Nucleus accumbens (tissue), 56 donors: ENCODE measurements around the gene DNAH9.

Source experiments
- DNase-seq, 56 donors: peaks; one replicate each; lab custom pipeline; 2025; lab: John Stamatoyannopoulos, UW

Gene DNAH9

DNA sequence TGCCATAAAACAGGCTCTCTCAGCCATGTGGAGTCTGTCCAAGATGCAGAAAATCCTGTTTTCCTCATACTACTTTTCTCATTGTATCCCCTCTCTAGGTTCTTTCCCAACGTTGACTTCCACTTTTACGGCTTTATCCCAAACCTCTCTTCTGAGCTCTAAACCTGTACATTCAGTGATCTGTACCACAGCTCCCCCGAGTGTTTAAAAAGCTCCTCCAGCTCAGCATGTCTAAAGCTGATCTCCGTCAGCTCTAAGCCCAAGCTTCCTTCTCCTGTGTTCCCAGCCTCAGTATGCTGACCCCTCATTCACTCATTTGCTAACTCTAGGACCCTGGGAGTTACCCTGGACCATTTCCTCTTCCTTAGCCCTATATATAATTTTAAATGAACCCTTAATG, 144.6 kb downstream of the DNAH9 start:
- peak in 2 of 56 donors; percentile 3 to 24 for DNase-seq

DNA sequence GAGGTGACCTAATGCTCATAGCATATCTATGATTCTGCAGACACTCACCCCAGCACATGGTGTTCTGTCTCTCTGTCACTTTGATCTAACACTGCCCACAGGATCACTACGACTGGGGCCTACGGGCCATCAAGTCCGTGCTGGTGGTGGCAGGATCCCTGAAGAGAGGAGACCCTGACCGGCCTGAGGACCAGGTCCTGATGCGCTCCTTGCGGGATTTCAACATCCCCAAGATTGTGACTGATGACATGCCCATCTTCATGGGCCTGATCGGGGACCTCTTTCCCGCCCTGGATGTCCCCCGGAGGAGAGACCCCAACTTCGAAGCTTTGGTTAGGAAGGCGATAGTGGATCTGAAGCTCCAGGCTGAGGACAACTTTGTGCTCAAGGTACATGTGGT, 146.4 kb downstream of the DNAH9 start:
- no peak for DNase-seq

DNA sequence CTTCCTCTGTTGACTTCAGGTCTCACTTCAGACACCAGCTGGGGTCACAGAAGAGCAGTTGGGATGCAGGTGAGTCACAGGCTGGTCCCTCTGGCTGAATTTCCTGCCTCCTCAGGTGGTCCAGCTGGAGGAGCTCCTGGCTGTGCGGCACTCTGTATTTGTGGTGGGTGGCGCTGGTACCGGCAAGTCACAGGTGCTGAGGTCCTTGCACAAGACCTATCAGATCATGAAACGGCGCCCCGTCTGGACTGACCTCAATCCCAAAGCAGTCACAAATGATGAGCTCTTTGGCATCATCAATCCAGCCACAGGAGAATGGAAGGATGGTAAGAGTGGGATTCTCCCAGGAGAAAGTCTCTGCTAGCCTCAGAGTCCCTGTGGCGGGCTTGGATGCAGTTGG, 149.2 kb downstream of the DNAH9 start:
- DNase-seq, result no peak

DNA sequence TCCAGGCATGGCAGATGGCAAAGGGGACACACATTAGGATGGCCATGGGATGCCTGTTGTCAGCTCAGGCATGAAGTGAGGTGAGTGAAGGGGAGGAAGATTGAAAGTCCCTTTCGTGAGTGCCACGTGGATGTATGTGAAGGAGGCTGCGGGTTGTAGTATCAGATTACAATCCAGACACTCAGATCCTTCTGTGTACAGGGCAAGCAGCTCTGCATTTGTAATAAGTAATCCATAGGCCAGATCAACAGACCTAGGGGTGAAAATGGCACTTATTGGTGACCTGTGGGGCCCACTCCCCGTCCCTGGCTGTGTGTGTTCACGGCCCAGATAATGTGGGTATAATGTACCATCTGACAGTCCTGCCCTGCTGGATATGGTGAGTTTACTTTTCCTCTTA, 159.5 kb downstream of the DNAH9 start:
- DNase-seq, result no peak

DNA sequence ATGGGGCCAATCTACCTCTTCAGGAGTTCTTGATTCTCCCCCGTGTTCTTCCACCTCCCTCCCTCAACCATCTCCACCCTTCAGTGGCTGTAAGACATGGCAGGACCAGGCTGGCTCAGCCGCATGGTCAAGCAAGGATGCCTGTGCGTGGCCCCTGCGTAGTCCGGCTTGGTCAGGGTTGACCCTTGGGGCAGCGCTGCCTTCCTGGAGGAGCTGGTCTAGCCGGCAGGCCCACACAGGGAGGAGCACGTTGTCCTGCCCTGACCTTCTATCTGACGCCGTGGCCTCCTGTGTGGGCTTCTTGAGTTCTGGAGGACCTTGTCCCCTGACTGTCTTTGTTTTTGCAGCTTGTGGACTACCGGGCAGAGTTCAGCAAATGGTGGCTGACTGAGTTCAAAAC, 169.8 kb downstream of the DNAH9 start:
- DNase-seq, result no peak

DNA sequence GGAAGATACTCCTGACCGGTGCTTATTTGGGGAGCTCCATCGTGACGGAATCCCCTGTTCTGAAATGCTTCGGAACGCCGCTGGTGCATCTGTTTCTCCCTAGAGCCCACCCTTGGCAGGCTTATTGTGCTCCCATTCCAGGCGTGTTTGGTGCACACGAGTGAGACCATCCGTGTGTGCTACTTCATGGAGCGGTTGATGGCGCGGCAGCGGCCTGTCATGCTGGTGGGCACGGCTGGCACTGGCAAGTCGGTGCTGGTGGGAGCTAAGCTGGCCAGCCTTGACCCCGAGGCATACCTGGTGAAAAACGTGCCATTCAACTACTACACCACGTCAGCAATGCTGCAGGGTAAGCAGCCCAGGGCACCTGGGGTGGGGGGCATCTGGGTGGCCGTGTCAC, 170.7 kb downstream of the DNAH9 start:
- DNase-seq, result no peak

DNA sequence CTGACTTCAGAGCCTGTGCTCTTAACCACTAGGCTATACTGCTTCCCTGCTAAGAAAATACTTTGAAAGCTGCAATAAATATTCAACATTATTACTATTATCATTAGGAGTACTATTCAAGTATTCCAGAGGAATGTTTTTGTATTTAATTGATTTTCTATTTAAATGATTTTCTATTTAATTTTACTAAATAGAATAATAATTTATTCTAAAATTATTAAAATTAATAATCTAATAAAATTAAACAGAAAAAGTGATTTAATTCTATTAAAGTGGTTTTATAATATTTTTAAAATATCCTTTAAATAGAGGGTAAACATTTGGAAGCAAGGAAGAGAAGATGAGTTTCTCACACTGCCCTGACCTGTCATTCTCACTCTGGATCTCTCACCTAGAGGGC, 173.8 kb downstream of the DNAH9 start:
- no peak for DNase-seq

DNA sequence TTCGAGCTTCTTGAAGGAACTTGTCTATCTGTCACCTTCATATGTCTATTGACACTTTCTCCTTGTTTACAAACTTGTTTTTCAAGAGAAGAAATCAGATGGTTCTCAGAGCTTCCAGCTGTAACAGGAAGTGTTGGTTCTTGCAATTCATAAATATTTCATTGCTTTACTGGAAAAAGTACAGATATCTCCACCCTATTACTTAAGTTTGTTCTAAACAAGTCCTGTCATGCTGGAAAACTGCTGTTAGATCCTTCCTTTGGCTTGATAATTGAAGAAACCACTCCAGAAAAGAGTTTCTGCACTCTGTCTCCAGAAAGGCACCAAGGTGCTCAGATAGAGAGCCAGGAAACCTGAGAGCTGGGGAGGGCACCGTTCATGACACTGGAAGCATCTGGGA, 181.6 kb downstream of the DNAH9 start:
- DNase-seq, result no peak

DNA sequence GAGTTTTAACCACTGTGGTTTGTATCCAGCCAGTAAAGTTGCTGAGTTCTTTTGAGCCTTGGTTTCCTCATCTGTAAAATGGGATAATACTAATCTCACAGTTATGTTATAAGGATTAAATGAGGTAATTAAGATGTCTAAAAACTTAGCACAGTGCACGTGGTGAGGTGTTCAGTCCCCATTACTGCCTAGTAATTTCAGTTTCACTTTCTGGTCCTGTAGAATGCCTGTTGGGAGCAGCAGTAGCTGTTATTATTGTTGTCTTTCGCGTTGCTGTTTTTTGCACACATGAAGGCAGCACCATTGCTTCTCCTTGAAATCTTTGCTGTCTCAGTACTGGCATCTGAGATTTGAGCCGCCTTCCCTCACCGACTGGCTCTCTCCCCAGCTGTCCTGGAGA, 182.4 kb downstream of the DNAH9 start:
- DNase-seq, result no peak

DNA sequence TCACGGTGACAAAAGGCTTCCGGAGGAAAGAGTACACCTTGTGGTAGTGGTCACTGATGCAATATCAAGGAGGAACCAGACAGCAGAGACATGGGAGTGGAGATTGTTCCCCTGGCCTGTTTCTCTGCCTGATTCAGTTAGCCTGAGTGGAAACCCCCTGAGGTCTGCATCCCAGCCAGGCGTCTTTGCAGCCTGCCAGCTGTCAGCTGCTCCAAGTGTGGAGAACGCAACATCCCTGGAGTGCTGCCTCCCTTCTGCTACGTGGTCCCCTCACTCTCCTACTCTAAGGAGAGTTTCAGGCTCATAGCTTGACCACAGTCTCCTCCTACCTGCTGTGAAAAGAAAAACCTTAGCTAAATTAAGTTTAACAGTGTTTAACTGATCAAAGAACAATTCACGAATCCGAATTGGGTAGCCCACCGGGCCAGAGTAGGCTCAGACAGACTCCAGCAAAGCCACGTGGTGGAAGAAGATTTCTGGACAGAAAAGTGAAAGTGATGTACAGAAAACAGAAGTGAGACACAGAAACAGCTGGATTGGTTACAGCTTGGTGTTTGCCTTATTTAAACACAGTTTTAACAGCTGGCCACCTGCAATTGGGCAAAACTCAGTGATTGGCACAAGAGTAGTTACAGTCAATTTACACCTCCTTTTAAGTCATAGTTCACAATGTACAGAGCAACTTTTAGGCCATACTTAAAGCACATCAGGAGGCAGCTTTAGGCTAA, 188.6 kb downstream of the DNAH9 start:
- DNase-seq, result no peak

DNA sequence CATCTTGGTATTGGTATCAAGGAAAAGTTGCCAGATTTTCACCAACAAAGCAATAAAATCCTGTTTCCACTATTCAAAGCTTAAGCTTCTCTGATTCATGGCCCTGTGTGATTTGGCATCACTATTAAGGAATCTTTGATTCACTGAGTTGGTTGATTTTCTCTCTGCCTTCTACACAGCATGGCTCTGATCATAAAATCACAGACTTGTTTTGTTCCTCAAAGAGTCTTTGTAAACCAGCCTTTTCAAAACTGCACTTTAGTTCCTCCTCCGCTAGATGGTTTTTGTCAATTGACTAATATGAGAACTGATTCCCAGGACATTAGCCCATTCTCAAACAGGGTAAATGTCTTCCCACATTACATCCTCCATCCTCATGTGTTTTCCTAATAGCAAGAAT, 197.6 kb downstream of the DNAH9 start:
- DNase-seq, result no peak

DNA sequence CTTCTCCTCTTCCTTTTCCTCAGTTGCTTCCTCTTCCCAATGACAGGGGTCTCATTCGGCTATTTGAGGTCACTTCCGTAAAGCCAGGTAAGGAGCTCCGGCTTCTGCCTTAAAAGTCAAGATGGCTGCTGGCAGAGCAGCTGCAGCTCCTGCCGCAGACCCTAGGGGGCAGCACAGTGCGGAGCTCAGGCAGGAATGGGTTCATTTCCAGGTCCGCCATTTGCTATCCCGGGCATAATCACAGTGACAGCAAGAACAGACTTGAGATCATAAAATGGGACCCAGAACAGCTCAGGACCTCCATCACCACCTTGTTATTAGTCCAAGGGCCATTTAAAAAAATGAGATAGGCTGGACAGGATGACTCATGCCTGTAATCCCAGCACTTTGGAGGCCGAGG, 199.5 kb downstream of the DNAH9 start:
- DNase-seq, result no peak

DNA sequence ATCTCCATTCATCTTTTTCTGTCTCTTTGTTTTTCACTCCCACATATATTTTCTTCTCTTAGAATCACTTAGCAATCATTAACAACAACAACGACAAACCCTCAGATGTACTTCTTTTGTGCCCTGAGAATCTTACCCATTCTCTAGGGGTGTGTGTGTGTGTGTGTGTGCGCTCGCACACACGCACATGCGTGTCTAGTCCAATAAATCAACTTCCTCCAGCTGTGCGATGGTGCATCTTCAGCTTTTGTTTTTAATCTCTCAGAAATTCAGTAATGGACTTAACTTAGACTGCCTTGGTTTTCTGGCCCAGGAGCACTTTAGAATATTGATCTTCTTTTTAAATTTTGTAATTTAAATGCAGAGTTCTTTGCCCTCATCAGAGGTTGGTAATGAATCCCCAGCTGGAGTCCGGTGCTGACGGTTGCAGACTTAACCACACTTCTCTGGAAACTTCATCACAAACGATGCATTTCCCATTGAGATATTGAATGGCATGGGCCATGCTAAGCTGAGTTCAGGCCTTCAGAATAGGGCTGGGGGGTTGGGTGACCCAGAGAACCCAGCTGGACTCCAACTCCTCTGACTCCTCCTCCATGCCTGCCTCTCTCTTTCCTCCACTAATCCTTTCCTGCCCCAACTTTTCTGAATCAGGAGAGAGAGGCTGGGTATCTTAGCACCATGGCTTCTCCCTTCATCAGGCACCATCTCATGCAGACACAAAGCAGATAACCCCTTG, 205.1 kb downstream of the DNAH9 start:
- no peak for DNase-seq

DNA sequence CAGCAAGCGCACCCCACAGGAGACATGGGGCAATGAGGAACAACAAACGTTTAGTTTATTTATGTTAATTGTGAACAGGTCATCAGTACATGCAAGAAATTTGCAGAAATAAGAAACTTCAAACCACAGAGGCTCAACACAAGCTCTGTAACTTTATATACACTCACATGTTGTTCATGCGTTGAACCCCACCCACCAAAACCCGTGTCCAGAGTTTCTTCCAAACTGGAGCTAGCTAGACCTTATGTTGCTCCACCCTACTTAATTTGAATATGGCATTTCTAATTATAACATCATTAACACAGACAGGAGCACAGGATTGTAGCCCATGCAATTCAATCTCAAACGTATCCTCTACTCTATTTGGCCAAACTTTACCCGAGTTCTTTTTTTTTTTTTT, 206.9 kb downstream of the DNAH9 start:
- DNase-seq, result no peak

DNA sequence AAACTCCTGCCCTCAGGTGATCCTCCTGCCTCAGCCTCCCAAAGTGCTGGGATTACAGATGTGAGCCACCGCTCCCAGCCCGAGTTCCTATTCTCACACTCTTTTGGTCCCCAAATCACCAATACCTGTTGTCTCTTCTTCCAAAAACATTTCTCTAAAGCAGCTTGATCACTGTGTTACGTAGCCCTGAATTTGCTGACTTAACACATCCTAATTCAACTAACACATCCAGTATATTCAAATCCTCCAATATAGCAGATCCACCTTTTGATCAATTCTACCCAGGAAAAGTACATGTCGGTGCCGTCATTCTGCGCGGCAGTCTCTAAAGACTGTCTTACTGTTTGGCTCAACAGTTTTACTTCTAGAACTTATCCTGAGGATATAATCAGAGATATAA, 207.7 kb downstream of the DNAH9 start:
- no peak for DNase-seq

DNA sequence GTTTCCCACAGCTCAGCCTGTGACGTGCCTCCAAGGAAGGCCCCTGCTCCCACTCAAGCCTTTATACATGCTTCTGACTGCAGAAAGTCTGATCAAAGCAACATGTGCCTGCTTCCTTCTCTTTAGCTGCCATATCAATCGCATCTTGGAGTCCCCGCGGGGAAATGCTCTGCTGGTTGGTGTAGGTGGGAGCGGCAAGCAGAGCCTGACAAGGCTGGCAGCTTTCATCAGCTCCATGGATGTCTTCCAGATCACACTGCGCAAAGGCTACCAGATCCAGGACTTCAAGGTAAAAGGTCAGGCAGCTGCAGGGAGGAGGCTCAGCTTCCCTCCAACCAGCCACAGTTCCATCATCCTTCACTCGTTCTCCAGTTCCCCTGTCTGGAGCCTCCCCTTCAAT, 209.3 kb downstream of the DNAH9 start:
- DNase-seq, result no peak

DNA sequence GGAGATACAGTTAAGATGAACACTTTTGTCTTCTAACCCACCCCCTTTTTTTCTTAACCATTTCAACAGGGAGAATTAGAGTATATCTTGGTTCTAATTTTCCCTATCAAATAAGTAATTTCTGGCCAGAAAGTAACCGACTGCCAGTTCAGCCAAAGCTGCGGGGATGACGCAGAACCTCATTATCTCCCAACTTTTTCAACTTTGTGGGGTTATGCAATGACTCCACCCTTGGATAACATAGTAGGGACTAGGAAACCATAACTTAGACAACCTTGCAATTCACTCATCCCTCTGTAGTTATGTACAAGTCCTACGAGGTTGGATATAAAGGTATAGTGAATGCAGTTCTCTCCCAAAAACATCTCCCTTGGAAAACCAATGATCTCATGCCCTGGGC, 215.0 kb downstream of the DNAH9 start:
- no peak for DNase-seq

DNA sequence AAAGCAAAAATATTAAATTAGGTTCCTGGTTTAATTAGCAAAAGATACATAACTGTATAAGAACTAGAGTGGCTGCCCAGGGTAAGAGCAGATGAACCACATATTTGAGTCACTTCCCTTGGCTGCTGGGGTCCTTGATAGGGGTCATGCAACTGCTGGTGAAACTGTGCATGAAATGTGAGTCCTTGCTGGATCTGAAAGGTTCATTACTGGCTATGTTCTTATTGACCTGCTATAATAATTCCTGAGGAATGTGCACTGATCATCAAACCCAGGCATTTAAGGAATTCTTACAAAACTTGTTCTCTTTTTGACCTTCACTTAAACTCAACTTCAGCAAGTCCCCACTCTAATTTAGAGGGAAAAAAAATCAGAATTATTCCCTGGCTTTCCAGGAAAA, 215.6 kb downstream of the DNAH9 start:
- DNase-seq, result no peak

DNA sequence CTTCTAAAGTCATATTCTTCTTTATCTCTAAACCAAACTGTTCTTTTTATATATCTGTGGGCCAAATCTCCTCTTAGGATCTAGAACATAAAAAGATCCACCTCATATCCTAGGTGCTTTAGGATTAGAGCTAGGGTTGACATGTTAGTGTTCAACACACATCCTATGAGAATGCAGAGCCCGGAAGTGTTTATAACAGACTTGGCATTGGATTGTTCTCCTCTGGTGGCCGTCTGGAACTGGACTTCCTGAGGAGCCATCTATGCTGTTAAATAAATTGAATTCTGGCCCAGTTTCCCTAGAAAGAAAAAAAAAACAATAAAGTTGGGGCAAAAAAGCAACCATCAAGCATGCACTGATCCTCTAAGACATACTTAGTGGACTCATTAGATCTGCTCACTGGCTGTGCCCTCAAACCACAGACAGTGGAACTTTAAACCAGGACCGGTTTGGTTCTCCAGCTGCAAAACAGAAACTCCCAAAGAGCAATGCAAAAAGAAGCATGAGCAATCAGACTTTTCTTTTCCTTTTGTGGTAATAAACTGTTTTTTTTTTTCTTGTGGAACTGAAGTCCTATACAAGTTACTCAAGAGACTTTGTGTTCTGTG, 216.5 kb downstream of the DNAH9 start:
- DNase-seq, result no peak

DNA sequence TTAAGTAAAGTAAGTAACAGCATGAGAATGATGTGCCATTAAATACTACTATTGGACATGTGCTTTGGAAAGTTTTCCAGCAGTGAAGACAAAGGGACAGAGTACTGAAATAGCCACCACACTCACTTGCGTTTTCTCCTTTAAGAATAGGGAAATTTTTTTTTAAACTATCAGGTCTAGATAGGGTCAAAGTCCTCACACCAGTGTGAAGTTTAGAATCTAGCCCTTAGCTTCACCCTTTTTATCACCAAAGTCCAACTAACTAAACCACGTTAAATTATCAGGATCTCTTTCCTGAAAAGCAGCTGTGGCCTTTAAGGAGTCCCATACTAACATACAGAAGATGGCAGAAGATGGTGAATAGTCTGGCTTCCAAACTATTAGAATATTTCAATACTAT, 218.1 kb downstream of the DNAH9 start:
- no peak for DNase-seq

DNA sequence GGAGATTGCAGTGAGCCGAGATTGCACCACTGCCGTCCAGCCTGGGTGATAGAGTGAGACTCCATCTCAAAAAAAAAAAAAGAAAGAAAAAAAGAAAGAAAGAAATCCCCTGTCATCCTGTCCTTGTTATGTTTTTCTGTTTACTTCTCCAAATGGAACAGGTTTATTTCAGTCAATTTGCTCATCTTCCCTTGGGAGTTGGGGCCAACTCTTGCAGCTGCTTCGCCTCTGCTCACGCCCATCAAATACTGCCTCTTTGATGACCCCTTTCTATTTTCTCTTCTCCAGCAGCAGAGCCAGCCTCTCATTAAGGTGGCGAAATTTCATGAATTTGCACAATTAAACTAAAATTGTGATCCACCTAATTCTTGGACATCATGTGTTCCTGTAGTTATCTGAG, 225.6 kb downstream of the DNAH9 start:
- DNase-seq, result no peak

DNA sequence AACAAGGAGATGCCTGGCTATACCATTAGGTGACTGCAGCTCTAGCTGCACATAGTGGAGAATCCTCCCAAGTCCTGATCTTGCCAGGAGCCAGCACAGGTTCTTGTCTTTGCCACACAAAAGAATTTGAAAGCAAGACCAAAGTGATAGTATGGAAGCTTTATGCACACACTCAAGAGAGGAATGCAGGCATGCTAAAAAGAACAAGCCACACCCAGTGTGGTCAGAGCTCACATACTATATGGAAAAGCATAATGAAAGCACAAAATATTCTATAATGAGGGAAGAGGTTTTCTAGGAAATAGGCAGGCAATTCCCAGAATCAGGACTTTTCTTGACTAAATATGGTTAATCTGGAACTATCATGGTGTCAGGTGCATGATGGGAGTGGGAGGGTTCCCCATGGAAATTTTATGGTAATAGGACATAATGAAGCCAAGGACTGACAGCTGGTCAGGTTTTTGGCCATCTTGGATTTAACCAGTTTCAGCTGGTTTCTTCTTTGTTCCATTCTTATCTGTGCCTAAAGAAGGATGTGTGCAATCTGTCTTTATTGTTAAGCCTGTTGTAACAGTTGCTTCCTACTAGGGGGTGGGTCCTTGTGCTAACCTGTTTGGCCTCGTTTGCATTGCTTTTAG, 227.4 kb downstream of the DNAH9 start:
- no peak for DNase-seq
